Measurements from ENCODE around the gene PELI2.

DNA sequence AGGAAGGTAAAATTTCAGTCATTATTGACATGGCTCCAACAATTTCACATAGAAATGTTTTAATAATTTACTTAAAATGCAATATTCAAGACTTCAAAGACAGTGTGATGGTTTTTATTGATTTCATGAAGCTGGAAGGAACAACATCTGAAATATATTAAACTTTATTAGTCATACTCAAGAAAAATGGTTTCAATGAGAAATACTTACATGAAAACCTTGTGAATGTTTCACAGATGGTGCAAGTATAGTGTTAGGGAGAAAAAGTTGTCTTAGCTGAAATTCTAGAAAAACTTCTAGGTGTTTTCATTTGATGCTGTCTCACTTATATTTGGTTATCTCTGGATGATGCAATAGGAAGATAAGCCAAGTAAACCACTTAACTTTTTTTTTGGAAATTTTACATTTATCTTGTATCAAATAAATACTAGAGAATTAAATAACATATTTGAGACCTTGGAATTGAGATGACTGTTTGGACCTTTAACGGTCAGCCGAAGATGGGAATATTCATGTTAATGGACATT lies 65.5 kb downstream of the PELI2 start:
- TF ChIP-seq ZFP3 (CRISPR knock-in tag; IDR thresholded peaks at IDR 0.05) (no peak), PPARA (CRISPR knock-in tag; IDR thresholded peaks at IDR 0.05; ENCODE audit: borderline replicate concordance) (no peak), ZNF70 (CRISPR knock-in tag; IDR thresholded peaks at IDR 0.05) (no peak), TOX (CRISPR knock-in tag; IDR thresholded peaks at IDR 0.05; ENCODE audit: borderline replicate concordance) (no peak), ZNF8 (CRISPR knock-in tag; IDR thresholded peaks at IDR 0.05) (no peak), ARNTL (CRISPR knock-in tag; IDR thresholded peaks at IDR 0.05; ENCODE audit: borderline replicate concordance, low read depth) (no peak), OSR1 (CRISPR knock-in tag; IDR thresholded peaks at IDR 0.05) (no peak), ISL1 (CRISPR knock-in tag; IDR thresholded peaks at IDR 0.05) (no peak), ZFP30 (CRISPR knock-in tag; IDR thresholded peaks at IDR 0.05) (no peak)
- TF ChIP-seq, protein P1, sequence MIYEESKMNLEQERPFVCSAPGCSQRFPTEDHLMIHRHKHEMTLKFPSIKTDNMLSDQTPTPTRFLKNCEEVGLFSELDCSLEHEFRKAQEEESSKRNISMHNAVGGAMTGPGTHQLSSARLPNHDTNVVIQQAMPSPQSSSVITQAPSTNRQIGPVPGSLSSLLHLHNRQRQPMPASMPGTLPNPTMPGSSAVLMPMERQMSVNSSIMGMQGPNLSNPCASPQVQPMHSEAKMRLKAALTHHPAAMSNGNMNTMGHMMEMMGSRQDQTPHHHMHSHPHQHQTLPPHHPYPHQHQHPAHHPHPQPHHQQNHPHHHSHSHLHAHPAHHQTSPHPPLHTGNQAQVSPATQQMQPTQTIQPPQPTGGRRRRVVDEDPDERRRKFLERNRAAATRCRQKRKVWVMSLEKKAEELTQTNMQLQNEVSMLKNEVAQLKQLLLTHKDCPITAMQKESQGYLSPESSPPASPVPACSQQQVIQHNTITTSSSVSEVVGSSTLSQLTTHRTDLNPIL (CRISPR knock-in tag; IDR thresholded peaks at IDR 0.05; ENCODE audit: low read depth): no peak

Data from SK-N-SH treated with all-trans-retinoic acid at 6 μM for 48 hours (cell line).